SK-N-SH treated with all-trans-retinoic acid at 6 μM for 48 hours (cell line): ENCODE results near the gene PPP2R1A.

Source experiments
- ARNTL ChIP-seq: fragments of 450-650 bp; formaldehyde crosslinking; IDR thresholded peaks from 2 replicates; pipeline ENCODE4 v1.5.0; 2020; ENCODE audit warnings: low read depth, mild to moderate bottlenecking, moderate library complexity, borderline replicate concordance
- CREB5 ChIP-seq: fragments of 250-450 bp; sonication (Bioruptor Pico); IDR thresholded peaks from 2 replicates; pipeline ENCODE4 v1.5.1; 2020; ENCODE audit warnings: low read depth, mild to moderate bottlenecking, moderate library complexity
- CSDC2 ChIP-seq: fragments of 250-450 bp; sonication (Bioruptor Pico); IDR thresholded peaks from 2 replicates; pipeline ENCODE4 v1.5.0; 2020; ENCODE audit warnings: mild to moderate bottlenecking, moderate library complexity
- PATZ1 ChIP-seq: fragments of 250-450 bp; sonication (Bioruptor Pico); IDR thresholded peaks from 2 replicates; pipeline ENCODE4 v1.8.0; 2020; ENCODE audit warnings: mild to moderate bottlenecking, moderate library complexity, borderline replicate concordance
- POU6F1 ChIP-seq: fragments of 250-450 bp; sonication (Bioruptor Pico); IDR thresholded peaks from 2 replicates; pipeline ENCODE4 v1.8.0; 2021; ENCODE audit warnings: low read depth, mild to moderate bottlenecking, moderate library complexity, borderline replicate concordance
- PPARA ChIP-seq: fragments of 250-450 bp; sonication (Bioruptor Pico); IDR thresholded peaks from 2 replicates; pipeline ENCODE4 v1.5.0; 2020; ENCODE audit warnings: mild to moderate bottlenecking, borderline replicate concordance
- RARB ChIP-seq: fragments of 250-450 bp; sonication (Bioruptor Pico); IDR thresholded peaks from 2 replicates; pipeline ENCODE4 v1.8.0; 2021; ENCODE audit warnings: mild to moderate bottlenecking, moderate library complexity
- TSHZ2 ChIP-seq: fragments of 250-450 bp; sonication (Bioruptor Pico); IDR thresholded peaks from 2 replicates; pipeline ENCODE4 v1.5.0; 2020; ENCODE audit warnings: mild to moderate bottlenecking, moderate library complexity
- ZC3H10 ChIP-seq: fragments of 250-450 bp; sonication (Bioruptor Pico); IDR thresholded peaks from 2 replicates; pipeline ENCODE4 v1.5.1; 2021; ENCODE audit warnings: mild to moderate bottlenecking, moderate library complexity
- ZFP3 ChIP-seq: fragments of 250-450 bp; sonication (Bioruptor Pico); IDR thresholded peaks from 2 replicates; pipeline ENCODE4 v1.5.0; 2020; ENCODE audit warnings: mild to moderate bottlenecking, moderate library complexity
- ZNF8 ChIP-seq: fragments of 450-650 bp; formaldehyde crosslinking; IDR thresholded peaks from 2 replicates; pipeline ENCODE4 v1.5.0; 2020; ENCODE audit warnings: mild to moderate bottlenecking, moderate library complexity

GRCh38 chr19:52270266-52270885 is 80.5 kb downstream of the PPP2R1A start:
- no peak for TF ChIP-seq ZFP3 (CRISPR knock-in tag)
- TF ChIP-seq PATZ1 (CRISPR knock-in tag) = no peak
- TF ChIP-seq PPARA = no peak
- TF ChIP-seq RARB (CRISPR knock-in tag) = no peak
- TF ChIP-seq ZC3H10 (CRISPR knock-in tag) = no peak
- TF ChIP-seq CSDC2 (CRISPR knock-in tag) = no peak
- TF ChIP-seq ARNTL = no peak
- no peak for TF ChIP-seq CREB5
- TF ChIP-seq TSHZ2 = no peak
- no peak for TF ChIP-seq POU6F1 (CRISPR knock-in tag)
- no peak for TF ChIP-seq ZNF8 (CRISPR knock-in tag)
